ENCODE results near the gene CEMIP2.
"Not testable (repeated sequence)": the region's sequence is repeated elsewhere in the genome, so short reads cannot be mapped to it uniquely, and the experiment has no call there.

The CEMIP2 gene, protein sequence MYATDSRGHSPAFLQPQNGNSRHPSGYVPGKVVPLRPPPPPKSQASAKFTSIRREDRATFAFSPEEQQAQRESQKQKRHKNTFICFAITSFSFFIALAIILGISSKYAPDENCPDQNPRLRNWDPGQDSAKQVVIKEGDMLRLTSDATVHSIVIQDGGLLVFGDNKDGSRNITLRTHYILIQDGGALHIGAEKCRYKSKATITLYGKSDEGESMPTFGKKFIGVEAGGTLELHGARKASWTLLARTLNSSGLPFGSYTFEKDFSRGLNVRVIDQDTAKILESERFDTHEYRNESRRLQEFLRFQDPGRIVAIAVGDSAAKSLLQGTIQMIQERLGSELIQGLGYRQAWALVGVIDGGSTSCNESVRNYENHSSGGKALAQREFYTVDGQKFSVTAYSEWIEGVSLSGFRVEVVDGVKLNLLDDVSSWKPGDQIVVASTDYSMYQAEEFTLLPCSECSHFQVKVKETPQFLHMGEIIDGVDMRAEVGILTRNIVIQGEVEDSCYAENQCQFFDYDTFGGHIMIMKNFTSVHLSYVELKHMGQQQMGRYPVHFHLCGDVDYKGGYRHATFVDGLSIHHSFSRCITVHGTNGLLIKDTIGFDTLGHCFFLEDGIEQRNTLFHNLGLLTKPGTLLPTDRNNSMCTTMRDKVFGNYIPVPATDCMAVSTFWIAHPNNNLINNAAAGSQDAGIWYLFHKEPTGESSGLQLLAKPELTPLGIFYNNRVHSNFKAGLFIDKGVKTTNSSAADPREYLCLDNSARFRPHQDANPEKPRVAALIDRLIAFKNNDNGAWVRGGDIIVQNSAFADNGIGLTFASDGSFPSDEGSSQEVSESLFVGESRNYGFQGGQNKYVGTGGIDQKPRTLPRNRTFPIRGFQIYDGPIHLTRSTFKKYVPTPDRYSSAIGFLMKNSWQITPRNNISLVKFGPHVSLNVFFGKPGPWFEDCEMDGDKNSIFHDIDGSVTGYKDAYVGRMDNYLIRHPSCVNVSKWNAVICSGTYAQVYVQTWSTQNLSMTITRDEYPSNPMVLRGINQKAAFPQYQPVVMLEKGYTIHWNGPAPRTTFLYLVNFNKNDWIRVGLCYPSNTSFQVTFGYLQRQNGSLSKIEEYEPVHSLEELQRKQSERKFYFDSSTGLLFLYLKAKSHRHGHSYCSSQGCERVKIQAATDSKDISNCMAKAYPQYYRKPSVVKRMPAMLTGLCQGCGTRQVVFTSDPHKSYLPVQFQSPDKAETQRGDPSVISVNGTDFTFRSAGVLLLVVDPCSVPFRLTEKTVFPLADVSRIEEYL (N-terminal part only)
- long read RNA-seq, donor 1, full-length matches to known transcripts, result 3 of 10 reads
- long read RNA-seq, donor 1, partial matches to known transcripts, result 0 of 10 reads
- long read RNA-seq, donor 1, other reads (novel, unspliced or antisense), result 7 of 10 reads
- long read RNA-seq, donor 2, result 0 reads
- long read RNA-seq, donor 3, full-length matches to known transcripts, result 2 of 2 reads
- long read RNA-seq, donor 3, partial matches to known transcripts, result 0 of 2 reads
- long read RNA-seq, donor 3, other reads (novel, unspliced or antisense), result 0 of 2 reads
- long read RNA-seq, donor 4, partial matches to known transcripts, result 0 of 1 reads
- long read RNA-seq, donor 4, other reads (novel, unspliced or antisense), result 0 of 1 reads
- long read RNA-seq, donor 5, full-length matches to known transcripts, result 1 of 14 reads
- long read RNA-seq, donor 5, partial matches to known transcripts, result 0 of 14 reads
- long read RNA-seq, donor 5, other reads (novel, unspliced or antisense), result 13 of 14 reads
- long read RNA-seq, donor 6, partial matches to known transcripts, result 0 of 2 reads
- long read RNA-seq, donor 6, other reads (novel, unspliced or antisense), result 0 of 2 reads
- long read RNA-seq, donor 7, full-length matches to known transcripts, result 2 of 27 reads
- long read RNA-seq, donor 7, partial matches to known transcripts, result 25 of 27 reads
- long read RNA-seq, donor 7, other reads (novel, unspliced or antisense), result 0 of 27 reads
- long read RNA-seq, donor 8, full-length matches to known transcripts, result 3 of 3 reads
- long read RNA-seq, donor 8, partial matches to known transcripts, result 0 of 3 reads
- long read RNA-seq, donor 8, other reads (novel, unspliced or antisense), result 0 of 3 reads

- peak; percentile 99 for DNase-seq
These were observed at the start of gene CEMIP2 for GRCh38 chr9:71768388-71769174. Gene CEMIP2 (minus strand): TSS chr9:71768513. CDS start chr9:71750373, 18,140 bp downstream.

GRCh38 chr9:71816916-71817451 is 48.7 kb upstream of the CEMIP2 start:
- no peak for DNase-seq

- no peak for DNase-seq
These were observed 46.5 kb upstream of the CEMIP2 start for GRCh38 chr9:71814815-71815214.

DNA sequence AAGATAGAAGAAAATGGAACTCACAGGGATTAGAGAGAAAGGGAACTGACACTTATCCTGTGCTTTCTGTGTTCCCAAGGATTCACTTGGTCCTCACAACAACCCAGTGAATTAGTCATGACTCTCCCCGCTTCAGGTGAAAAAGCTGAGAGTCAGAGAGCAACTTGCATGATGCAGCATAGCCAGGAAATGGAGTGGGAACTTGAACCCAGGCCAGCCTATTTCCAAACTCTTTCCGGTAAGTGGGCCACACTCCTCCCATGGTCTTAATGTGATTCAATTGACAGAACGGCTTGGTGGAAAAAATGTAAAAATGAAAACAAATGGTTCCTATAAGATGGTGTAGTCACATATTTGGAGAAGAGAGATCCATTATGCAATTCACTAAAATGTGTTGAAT is 45.9 kb upstream of the CEMIP2 start:
- DNase-seq, result no peak

DNA sequence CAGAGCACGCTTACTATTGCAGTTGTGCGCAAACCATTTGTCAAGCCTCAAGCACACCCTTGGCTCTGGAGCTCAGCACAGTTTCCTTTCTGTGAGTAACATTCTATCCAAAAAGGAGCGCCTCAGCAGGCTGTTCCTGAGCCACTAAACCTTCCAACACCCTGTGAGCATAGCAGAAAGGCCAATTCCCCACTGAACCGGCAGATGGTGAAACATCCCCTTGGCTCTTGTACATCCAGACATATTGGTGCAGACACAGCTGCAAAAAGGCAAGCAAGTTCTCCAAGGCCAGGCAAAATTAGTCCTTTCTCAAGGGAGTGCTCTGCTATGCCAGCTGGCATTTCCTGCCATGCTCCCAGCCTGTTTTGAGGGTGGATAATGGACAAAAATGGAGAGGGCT is 44.1 kb upstream of the CEMIP2 start:
- no peak for DNase-seq

DNA sequence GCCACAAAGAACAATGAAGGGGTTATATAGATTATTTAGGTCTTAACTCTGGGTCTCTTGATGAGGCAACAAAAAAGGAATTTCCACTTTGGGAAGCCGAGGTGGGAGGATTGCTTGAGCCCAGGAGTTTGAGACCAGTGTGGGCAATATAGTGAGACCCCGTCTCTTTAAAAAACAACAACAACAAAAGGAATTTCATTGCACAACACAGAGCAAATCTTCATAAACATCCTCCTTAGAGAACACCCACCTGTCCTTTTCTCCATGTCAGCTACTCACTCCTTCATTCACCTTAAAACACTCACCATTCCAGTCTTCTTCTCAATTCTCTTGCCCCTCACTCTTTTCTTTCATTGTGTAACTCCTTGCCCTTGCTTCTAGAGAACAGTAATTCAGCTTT is 39.8 kb upstream of the CEMIP2 start:
- DNase-seq, result no peak

DNA sequence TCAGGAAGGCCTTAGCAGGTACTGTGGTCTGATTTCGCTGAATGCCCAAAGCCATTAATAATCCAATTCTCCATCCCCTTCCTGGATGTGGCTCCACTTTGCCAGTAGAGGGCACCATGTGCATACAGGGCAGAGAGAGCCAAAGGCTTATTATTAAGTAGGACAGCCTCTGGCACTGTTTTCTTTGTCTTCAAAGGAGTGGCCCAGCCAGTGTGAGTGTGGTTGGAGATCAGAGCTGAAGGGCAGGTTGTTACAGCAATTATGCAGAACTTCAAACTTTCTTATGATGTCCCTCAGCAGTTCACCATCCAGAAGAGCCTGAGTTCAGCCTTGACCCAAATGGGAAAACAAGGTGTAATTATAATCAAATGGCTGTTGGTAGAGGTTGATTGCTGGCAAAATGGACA is 38.6 kb upstream of the CEMIP2 start:
- peak; percentile 20 for DNase-seq

DNA sequence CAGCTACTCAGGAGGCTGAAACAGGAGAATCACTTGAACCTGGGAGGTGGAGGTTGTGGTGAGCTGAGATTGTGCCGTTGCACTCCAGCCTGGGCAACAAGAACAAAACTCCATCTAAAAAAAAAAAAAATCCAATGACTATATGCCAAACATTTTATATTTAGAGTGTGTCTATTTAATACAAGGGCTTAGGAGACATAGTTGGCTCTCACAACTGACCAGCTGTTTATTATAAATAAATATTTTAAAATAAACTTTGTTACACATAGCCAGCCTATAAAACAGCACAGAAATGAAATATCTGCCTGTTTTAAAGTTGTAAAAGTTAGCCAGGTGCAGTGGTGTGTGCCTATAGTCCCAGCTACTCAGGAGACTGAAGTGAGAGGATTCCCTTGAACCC is 36.8 kb upstream of the CEMIP2 start:
- DNase-seq, result not testable (repeated sequence)

- DNase-seq, result no peak
These were observed 33.5 kb upstream of the CEMIP2 start for GRCh38 chr9:71801826-71802225.

DNA sequence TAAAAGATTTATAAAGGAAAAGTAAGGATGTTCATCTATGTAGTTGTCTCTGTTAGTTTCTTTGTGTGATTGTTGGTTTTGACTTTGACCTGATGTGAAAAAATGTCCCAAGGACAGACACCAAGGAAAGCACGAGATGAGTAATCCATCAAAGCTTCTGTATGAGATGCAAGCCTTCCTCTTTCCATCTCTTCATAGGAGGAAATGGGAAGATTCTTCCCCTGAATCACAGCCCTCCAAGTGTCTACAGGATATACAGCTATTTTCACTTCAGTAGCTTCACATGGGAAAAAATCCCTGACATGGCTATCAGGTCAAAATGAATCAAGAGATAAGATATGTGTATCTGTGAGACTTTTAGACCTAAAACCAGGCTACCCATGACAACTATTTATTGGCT is 29.0 kb upstream of the CEMIP2 start:
- DNase-seq, result no peak

GRCh38 chr9:71796100-71796767 is 27.9 kb upstream of the CEMIP2 start:
- no peak for DNase-seq

DNA sequence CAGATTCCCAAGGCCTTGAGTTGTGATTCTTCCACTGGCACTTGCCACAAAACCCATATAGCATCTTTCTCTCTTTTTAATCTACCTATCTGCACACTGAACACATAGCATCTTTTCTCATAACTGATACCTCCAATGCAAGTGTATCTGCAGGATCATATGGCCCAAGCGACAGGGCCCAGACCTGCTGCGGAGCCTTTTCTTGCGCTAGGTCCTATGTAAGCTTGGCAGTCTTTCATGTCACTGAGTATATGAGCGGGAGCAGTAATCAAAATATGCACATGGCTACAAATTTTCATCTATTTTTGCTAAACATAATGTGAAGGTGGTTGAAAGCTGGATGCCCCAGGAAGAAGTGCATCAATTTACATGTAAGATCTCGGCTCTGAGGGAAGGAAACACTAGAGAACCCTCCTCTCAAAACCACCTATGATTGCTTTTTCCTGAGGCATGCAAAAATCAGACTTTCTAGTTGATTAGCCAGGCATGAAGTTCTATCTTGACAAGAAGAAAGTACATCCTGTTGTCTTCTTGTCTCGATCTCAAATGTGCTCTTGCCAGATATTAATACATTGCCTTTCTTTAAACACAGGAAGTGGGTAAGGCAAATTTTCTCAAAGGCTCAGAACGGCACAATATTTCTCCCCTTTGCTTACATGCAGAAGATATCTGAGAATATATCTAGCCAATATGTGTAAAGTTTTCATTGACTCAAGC is 26.9 kb upstream of the CEMIP2 start:
- DNase-seq, result no peak

GRCh38 chr9:71793386-71794105 is 25.2 kb upstream of the CEMIP2 start:
- DNase-seq, result no peak

- DNase-seq, result no peak
These were observed 23.6 kb upstream of the CEMIP2 start for GRCh38 chr9:71791875-71792274.

DNA sequence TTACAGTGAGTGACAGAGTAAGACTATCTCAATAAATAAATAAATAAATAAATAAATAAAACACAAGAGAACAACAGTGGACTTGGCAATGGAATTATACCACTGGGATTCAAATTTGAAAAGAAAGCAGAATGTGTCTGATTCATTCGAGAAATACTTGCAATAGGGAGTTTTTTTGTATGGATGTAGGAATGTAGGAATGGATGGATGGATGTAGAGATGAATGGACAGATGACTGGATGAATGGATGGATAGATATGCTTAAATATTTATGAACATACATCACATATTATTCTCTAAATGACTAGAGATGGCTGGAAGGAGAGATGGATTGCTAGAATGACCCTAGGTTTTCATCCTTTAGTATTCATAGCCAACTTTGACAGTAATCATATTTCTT is 22.0 kb upstream of the CEMIP2 start:
- no peak for DNase-seq

GRCh38 chr9:71783120-71783523 is 14.8 kb upstream of the CEMIP2 start:
- DNase-seq, result no peak

DNA sequence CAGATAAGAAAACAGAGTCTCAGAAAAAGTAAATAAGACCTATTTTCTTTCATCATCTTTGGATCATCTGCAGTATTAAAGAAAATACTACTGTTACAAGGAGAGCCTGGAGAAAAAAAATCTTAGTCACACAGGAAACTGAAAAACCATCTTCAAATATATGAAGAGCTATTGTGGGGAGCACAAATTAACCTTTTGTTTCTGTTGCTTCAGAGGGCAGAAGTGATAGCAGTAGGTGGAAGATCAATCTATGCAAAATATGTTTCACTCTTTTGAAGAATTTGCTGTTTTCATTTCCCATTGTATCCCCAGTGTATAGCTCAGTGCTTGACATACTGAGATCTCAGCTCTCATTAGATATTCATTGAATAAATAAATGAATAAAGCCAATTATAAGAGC is 13.1 kb upstream of the CEMIP2 start:
- DNase-seq, result no peak

DNA sequence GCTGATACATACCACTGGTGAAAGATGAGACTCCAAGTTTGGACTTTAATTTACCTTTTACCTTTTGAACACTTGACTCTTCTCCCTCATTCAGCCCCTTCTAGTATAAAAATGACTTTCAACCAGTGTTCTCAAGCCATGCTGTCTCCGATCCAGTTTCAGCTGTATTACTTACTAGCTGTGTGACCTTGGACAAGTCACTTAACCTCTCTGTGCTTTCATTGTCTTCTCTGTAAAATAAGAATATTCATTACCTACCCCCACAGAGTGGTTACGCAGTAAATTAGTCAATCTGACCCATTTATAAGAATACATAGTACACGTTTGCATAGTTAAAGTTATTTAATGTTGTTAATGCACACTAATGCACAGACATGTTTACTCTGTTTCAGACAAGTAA is 12.6 kb upstream of the CEMIP2 start:
- no peak for DNase-seq
